WTC11 (cell line): ENCODE results near the gene CDK6. TPM values are rescaled to one million over a fixed set of nuclear protein-coding genes. Genes with fewer than 3 reads are reported as not detected.

ENCODE experiments used
- ATAC-seq: fragments of 200-7000 bp; cut with Tn5 transposase; 2 replicates; pipeline ENCODE4 v1.10.0; 2021; ENCODE audit warnings: mild to moderate bottlenecking, moderate library complexity
- CTCF ChIA-PET: fragments of 300-600 bp; sonication (Branson Sonifier 250); formaldehyde crosslinking; loops from one replicate; lab custom pipeline; 2021; ENCODE audit warnings: antibody characterized with exemption; lab: Charles Lee
- POLR2A ChIA-PET: fragments of 350-600 bp; sonication (Branson Sonifier 250); formaldehyde crosslinking; loops from one replicate; lab custom pipeline; 2021; ENCODE audit warnings: antibody characterized with exemption; lab: Charles Lee
- DNase-seq: peaks from one replicate; pipeline ENCODE4 v3.0.0; 2021; ENCODE audit warnings: low spot score
- H3K27ac Mint-ChIP-seq: 2 replicates; pipeline ENCODE4 v1.8.0; 2021; ENCODE audit warnings: mixed read lengths
- H3K27me3 Mint-ChIP-seq: 2 replicates; pipeline ENCODE4 v1.8.0; 2021; ENCODE audit warnings: low read depth, mild to moderate bottlenecking, moderate library complexity, mixed read lengths
- H3K36me3 Mint-ChIP-seq: 2 replicates; pipeline ENCODE4 v1.8.0; 2021; ENCODE audit warnings: mixed read lengths
- H3K4me1 Mint-ChIP-seq: 2 replicates; pipeline ENCODE4 v1.8.0; 2022; ENCODE audit warnings: mixed read lengths
- H3K4me3 Mint-ChIP-seq: 2 replicates; pipeline ENCODE4 v1.8.0; 2021; ENCODE audit warnings: mild to moderate bottlenecking, moderate library complexity, mixed read lengths
- H3K9me3 Mint-ChIP-seq: 2 replicates; pipeline ENCODE4 v1.8.0; 2021; ENCODE audit warnings: mixed read lengths
- ATF6 ChIP-seq: sonication (generic); formaldehyde crosslinking; IDR thresholded peaks from 2 replicates; pipeline ENCODE4 v1.8.1; 2023; ENCODE audit warnings: mild to moderate bottlenecking, missing genetic modification reagents
- CDX4 ChIP-seq: fragments of 250-450 bp; sonication (Bioruptor Pico); IDR thresholded peaks from 2 replicates; pipeline ENCODE4 v1.9.0; 2021; ENCODE audit warnings: moderate library complexity, mild to moderate bottlenecking, inconsistent platforms, borderline replicate concordance
- ESRRA ChIP-seq: sonication (generic); formaldehyde crosslinking; IDR thresholded peaks from 2 replicates; pipeline ENCODE4 v1.8.1; 2022; ENCODE audit warnings: mild to moderate bottlenecking, missing genetic modification reagents, borderline replicate concordance
- FOXP1 ChIP-seq: sonication (generic); formaldehyde crosslinking; IDR thresholded peaks from 2 replicates; pipeline ENCODE4 v1.8.0; 2022; ENCODE audit warnings: missing genetic modification reagents, mild to moderate bottlenecking, moderate library complexity, borderline replicate concordance
- GTF2I ChIP-seq: fragments of 250-450 bp; sonication (Bioruptor Pico); conservative IDR thresholded peaks from 2 replicates; pipeline ENCODE4 v1.4.0; 2021; ENCODE audit warnings: mild to moderate bottlenecking
- KAT7 ChIP-seq: sonication (generic); formaldehyde crosslinking; IDR thresholded peaks from 2 replicates; pipeline ENCODE4 v1.8.1; 2023; ENCODE audit warnings: missing genetic modification reagents, mild to moderate bottlenecking, borderline replicate concordance
- NFE2L1 ChIP-seq: sonication (generic); formaldehyde crosslinking; IDR thresholded peaks from 2 replicates; pipeline ENCODE4 v1.8.1; 2023; ENCODE audit warnings: missing genetic modification reagents
- PRRX2 ChIP-seq: fragments of 250-450 bp; sonication (Bioruptor Pico); IDR thresholded peaks from 2 replicates; pipeline ENCODE4 v1.8.0; 2021; ENCODE audit warnings: mild to moderate bottlenecking
- SP1 ChIP-seq: sonication (generic); formaldehyde crosslinking; conservative IDR thresholded peaks from 2 replicates; pipeline ENCODE4 v1.8.1; 2022; ENCODE audit warnings: missing genetic modification reagents
- USF1 ChIP-seq: sonication (generic); formaldehyde crosslinking; IDR thresholded peaks from 2 replicates; pipeline ENCODE4 v1.8.0; 2022; ENCODE audit warnings: mild to moderate bottlenecking, missing genetic modification reagents
- ZNF121 ChIP-seq: sonication (generic); formaldehyde crosslinking; IDR thresholded peaks from 2 replicates; pipeline ENCODE4 v1.8.0; 2023; ENCODE audit warnings: missing genetic modification reagents
- ZNF138 ChIP-seq: sonication (generic); formaldehyde crosslinking; conservative IDR thresholded peaks from 2 replicates; pipeline ENCODE4 v1.8.1; 2022; ENCODE audit warnings: mild to moderate bottlenecking, moderate library complexity, missing genetic modification reagents
- ZNF263 ChIP-seq: sonication (generic); formaldehyde crosslinking; IDR thresholded peaks from 2 replicates; pipeline ENCODE4 v1.8.1; 2022; ENCODE audit warnings: low read depth, mild to moderate bottlenecking, moderate library complexity, missing genetic modification reagents
- ZNF416 ChIP-seq: fragments of 250-450 bp; sonication (Bioruptor Pico); IDR thresholded peaks from 2 replicates; pipeline ENCODE4 v1.9.0; 2021; ENCODE audit warnings: mild to moderate bottlenecking, inconsistent platforms
- total RNA-seq: library from RNA; stranded (reverse); gene quantifications from 3 replicates; pipeline ENCODE4 v1.2.3, GENCODE V29; 2021
- TF ChIP-seq, protein P1 (sequence below): sonication (generic); formaldehyde crosslinking; IDR thresholded peaks from 2 replicates; pipeline ENCODE4 v1.8.1; 2022; ENCODE audit warnings: missing genetic modification reagents, borderline replicate concordance
- TF ChIP-seq, protein P2 (sequence below): fragments of 250-450 bp; sonication (Bioruptor Pico); IDR thresholded peaks from 2 replicates; pipeline ENCODE4 v2.1.2; 2022; ENCODE audit warnings: mild to moderate bottlenecking, moderate library complexity
- TF ChIP-seq, protein P3 (sequence below): sonication (generic); formaldehyde crosslinking; conservative IDR thresholded peaks from 2 replicates; pipeline ENCODE4 v1.8.1; 2023; ENCODE audit warnings: mild to moderate bottlenecking, low read depth, missing genetic modification reagents, moderate library complexity
- TF ChIP-seq, protein P4 (sequence below): fragments of 250-450 bp; sonication (Bioruptor Pico); IDR thresholded peaks from 2 replicates; pipeline ENCODE4 v1.9.0; 2021; ENCODE audit warnings: mild to moderate bottlenecking, borderline replicate concordance
- TF ChIP-seq, protein P5 (sequence below): sonication (generic); formaldehyde crosslinking; IDR thresholded peaks from 2 replicates; pipeline ENCODE4 v1.8.1; 2023; ENCODE audit warnings: mild to moderate bottlenecking, moderate library complexity, missing genetic modification reagents

Gene CDK6
- total RNA-seq, 1 experiment from 2014 or later = 47.2 TPM

DNA sequence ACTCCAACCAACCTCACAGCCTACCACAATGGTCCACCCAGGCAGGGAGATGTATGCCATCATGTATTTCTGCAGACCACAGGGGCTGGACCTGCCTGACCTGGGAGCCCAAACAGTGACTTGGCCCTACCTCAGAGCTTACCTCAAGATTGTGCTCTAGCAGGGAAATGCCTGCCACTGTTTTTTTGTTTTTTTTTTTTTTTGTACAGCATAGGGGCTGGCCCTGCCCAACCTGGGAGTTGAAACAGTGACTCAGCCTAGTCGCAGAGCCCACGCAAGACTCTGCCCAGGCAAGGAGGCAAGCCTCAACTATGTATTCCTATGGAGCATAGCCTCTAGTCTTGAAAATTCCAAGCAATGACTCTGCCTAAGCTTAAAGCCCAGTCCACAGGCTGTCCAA, 39.3 kb upstream of the CDK6 start (continued):
- TF ChIP-seq, protein P1, sequence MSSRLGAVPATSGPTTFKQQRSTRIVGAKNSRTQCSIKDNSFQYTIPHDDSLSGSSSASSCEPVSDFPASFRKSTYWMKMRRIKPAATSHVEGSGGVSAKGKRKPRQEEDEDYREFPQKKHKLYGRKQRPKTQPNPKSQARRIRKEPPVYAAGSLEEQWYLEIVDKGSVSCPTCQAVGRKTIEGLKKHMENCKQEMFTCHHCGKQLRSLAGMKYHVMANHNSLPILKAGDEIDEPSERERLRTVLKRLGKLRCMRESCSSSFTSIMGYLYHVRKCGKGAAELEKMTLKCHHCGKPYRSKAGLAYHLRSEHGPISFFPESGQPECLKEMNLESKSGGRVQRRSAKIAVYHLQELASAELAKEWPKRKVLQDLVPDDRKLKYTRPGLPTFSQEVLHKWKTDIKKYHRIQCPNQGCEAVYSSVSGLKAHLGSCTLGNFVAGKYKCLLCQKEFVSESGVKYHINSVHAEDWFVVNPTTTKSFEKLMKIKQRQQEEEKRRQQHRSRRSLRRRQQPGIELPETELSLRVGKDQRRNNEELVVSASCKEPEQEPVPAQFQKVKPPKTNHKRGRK (CRISPR knock-in tag) = no peak
- TF ChIP-seq GTF2I = no peak
- no peak for TF ChIP-seq ZNF138 (CRISPR knock-in tag)
- no peak for TF ChIP-seq CDX4 (CRISPR knock-in tag)
- no peak for TF ChIP-seq PRRX2 (CRISPR knock-in tag)

DNA sequence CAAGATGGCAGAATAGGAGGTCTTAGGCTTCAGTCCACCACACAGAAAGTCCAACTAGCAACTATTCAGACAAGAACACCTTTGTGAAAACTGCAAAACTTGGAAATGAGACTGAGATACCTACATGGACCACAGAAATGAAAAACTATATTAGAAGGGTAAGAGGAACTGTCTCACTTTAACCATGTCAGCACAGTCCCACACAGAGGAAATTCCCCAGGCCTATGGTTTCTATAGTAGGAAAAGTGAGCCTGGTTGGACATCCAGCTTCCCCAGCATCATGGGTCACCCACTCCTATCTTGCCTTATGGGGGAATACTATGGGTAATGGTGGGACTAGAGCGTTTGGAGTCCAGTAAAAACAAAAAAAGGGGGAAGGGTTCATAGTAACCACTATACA, 38.8 kb upstream of the CDK6 start:
- ChIA-PET CTCF (interaction anchor here (1.0 to 1.2 kb wide), 2 partner anchors 42 to 347 kb away, joined by 4 to 5 read pairs; partner anchors contain the start of genes PEX1 and RBM48), POLR2A (no interaction called here)
- DNase-seq (no peak), ATAC-seq (no peak)
- H3K27ac Mint-ChIP-seq = no peak overlapping the region
- peaks cover 7% of the 10 kb centered on the region for H3K4me1 Mint-ChIP-seq
- H3K36me3 Mint-ChIP-seq = no peaks in the 10 kb centered on the region
- H3K27me3 Mint-ChIP-seq = no peaks in the 10 kb centered on the region; the same call in 1 of the 2 replicates
- H3K9me3 Mint-ChIP-seq = no peaks in the 10 kb centered on the region
- no peak overlapping the region for H3K4me3 Mint-ChIP-seq
- TF ChIP-seq ZNF263 (CRISPR knock-in tag) (no peak), ZNF121 (CRISPR knock-in tag) (no peak), ESRRA (no peak), ZNF416 (CRISPR knock-in tag) (no peak), KAT7 (CRISPR knock-in tag) (no peak), ATF6 (CRISPR knock-in tag) (no peak), FOXP1 (no peak), SP1 (CRISPR knock-in tag) (no peak), NFE2L1 (CRISPR knock-in tag) (no peak), USF1 (CRISPR knock-in tag) (no peak)
- TF ChIP-seq, protein P2, sequence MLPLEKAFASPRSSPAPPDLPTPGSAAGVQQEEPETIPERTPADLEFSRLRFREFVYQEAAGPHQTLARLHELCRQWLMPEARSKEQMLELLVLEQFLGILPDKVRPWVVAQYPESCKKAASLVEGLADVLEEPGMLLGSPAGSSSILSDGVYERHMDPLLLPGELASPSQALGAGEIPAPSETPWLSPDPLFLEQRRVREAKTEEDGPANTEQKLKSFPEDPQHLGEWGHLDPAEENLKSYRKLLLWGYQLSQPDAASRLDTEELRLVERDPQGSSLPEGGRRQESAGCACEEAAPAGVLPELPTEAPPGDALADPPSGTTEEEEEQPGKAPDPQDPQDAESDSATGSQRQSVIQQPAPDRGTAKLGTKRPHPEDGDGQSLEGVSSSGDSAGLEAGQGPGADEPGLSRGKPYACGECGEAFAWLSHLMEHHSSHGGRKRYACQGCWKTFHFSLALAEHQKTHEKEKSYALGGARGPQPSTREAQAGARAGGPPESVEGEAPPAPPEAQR (CRISPR knock-in tag) = no peak
- TF ChIP-seq, protein P3, sequence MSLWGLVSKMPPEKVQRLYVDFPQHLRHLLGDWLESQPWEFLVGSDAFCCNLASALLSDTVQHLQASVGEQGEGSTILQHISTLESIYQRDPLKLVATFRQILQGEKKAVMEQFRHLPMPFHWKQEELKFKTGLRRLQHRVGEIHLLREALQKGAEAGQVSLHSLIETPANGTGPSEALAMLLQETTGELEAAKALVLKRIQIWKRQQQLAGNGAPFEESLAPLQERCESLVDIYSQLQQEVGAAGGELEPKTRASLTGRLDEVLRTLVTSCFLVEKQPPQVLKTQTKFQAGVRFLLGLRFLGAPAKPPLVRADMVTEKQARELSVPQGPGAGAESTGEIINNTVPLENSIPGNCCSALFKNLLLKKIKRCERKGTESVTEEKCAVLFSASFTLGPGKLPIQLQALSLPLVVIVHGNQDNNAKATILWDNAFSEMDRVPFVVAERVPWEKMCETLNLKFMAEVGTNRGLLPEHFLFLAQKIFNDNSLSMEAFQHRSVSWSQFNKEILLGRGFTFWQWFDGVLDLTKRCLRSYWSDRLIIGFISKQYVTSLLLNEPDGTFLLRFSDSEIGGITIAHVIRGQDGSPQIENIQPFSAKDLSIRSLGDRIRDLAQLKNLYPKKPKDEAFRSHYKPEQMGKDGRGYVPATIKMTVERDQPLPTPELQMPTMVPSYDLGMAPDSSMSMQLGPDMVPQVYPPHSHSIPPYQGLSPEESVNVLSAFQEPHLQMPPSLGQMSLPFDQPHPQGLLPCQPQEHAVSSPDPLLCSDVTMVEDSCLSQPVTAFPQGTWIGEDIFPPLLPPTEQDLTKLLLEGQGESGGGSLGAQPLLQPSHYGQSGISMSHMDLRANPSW (CRISPR knock-in tag) = no peak
- TF ChIP-seq, protein P4, sequence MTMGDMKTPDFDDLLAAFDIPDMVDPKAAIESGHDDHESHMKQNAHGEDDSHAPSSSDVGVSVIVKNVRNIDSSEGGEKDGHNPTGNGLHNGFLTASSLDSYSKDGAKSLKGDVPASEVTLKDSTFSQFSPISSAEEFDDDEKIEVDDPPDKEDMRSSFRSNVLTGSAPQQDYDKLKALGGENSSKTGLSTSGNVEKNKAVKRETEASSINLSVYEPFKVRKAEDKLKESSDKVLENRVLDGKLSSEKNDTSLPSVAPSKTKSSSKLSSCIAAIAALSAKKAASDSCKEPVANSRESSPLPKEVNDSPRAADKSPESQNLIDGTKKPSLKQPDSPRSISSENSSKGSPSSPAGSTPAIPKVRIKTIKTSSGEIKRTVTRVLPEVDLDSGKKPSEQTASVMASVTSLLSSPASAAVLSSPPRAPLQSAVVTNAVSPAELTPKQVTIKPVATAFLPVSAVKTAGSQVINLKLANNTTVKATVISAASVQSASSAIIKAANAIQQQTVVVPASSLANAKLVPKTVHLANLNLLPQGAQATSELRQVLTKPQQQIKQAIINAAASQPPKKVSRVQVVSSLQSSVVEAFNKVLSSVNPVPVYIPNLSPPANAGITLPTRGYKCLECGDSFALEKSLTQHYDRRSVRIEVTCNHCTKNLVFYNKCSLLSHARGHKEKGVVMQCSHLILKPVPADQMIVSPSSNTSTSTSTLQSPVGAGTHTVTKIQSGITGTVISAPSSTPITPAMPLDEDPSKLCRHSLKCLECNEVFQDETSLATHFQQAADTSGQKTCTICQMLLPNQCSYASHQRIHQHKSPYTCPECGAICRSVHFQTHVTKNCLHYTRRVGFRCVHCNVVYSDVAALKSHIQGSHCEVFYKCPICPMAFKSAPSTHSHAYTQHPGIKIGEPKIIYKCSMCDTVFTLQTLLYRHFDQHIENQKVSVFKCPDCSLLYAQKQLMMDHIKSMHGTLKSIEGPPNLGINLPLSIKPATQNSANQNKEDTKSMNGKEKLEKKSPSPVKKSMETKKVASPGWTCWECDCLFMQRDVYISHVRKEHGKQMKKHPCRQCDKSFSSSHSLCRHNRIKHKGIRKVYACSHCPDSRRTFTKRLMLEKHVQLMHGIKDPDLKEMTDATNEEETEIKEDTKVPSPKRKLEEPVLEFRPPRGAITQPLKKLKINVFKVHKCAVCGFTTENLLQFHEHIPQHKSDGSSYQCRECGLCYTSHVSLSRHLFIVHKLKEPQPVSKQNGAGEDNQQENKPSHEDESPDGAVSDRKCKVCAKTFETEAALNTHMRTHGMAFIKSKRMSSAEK (CRISPR knock-in tag) = no peak
- TF ChIP-seq, protein P5, sequence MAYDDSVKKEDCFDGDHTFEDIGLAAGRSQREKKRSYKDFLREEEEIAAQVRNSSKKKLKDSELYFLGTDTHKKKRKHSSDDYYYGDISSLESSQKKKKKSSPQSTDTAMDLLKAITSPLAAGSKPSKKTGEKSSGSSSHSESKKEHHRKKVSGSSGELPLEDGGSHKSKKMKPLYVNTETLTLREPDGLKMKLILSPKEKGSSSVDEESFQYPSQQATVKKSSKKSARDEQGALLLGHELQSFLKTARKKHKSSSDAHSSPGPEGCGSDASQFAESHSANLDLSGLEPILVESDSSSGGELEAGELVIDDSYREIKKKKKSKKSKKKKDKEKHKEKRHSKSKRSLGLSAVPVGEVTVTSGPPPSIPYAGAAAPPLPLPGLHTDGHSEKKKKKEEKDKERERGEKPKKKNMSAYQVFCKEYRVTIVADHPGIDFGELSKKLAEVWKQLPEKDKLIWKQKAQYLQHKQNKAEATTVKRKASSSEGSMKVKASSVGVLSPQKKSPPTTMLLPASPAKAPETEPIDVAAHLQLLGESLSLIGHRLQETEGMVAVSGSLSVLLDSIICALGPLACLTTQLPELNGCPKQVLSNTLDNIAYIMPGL (CRISPR knock-in tag) = no peak
